A673 (cell line): ENCODE data around the gene DEDD. TPM values are rescaled to one million over a fixed set of nuclear protein-coding genes. Genes with fewer than 3 reads are reported as not detected.
A peak's percentile ranks its signal among the peaks of the same experiment; 100 is the strongest.
"Not testable (repeated sequence)": the region's sequence is repeated elsewhere in the genome, so short reads cannot be mapped to it uniquely, and the experiment has no call there.

Experiments
- BruUV-seq: library from RNA; stranded (reverse); fragments of 400-500 nt; replicated peaks from 2 replicates; lab custom pipeline; 2021; lab: Mats Ljungman, UMichigan
- CTCF ChIA-PET: fragments of 300-600 bp; sonication (Branson Sonifier 250); formaldehyde crosslinking; loops from one replicate; lab custom pipeline; 2022; ENCODE audit warnings: antibody characterized with exemption; lab: Charles Lee
- POLR2A ChIA-PET: fragments of 300-600 bp; sonication (Branson Sonifier 250); formaldehyde crosslinking; loops from one replicate; lab custom pipeline; 2022; ENCODE audit warnings: antibody characterized with exemption; ENCODE audit not compliant: low non-redundant PET; lab: Charles Lee
- DNase-seq: peaks from one replicate; pipeline ENCODE4 v3.0.0-alpha.2; 2015; ENCODE audit warnings: low spot score
- H3K27ac ChIP-seq: fragments of 200-600 bp; sonication (generic); 2 replicates; pipeline ENCODE4 v1.5.1; 2016; ENCODE audit warnings: mixed run types, low read depth, mild to moderate bottlenecking, mixed read lengths, antibody characterized with exemption, low read length; ENCODE audit not compliant: poor library complexity, severe bottlenecking
- H3K27me3 ChIP-seq: fragments of 200-600 bp; sonication (generic); replicated peaks from 2 replicates; pipeline ENCODE4 v1.6.1; 2017; ENCODE audit warnings: mixed run types, low read depth, mild to moderate bottlenecking, mixed read lengths, antibody characterized with exemption, low read length; ENCODE audit not compliant: insufficient read depth, poor library complexity
- H3K36me3 ChIP-seq: fragments of 200-600 bp; sonication (generic); 2 replicates; pipeline ENCODE4 v1.6.1; 2016; ENCODE audit warnings: mixed run types, mild to moderate bottlenecking, mixed read lengths, antibody characterized with exemption, low read length; ENCODE audit not compliant: insufficient read depth, poor library complexity, severe bottlenecking
- H3K4me1 ChIP-seq: fragments of 200-600 bp; sonication (generic); 2 replicates; pipeline ENCODE4 v1.6.1; 2017; ENCODE audit warnings: mixed run types, mild to moderate bottlenecking, mixed read lengths, antibody characterized with exemption, low read length; ENCODE audit not compliant: insufficient read depth, poor library complexity, severe bottlenecking
- H3K4me3 ChIP-seq: fragments of 200-600 bp; sonication (generic); 2 replicates; pipeline ENCODE4 v1.5.1; 2016; ENCODE audit warnings: low read depth, mixed run types, mild to moderate bottlenecking, mixed read lengths, low read length; ENCODE audit not compliant: poor library complexity, severe bottlenecking
- H3K9me3 ChIP-seq: fragments of 200-600 bp; sonication (generic); 2 replicates; pipeline ENCODE4 v1.6.1; 2016; ENCODE audit warnings: mixed run types, low read depth, mild to moderate bottlenecking, mixed read lengths, antibody characterized with exemption, low read length; ENCODE audit not compliant: poor library complexity, severe bottlenecking
- EZH2 ChIP-seq: fragments of 200-600 bp; sonication (generic); IDR thresholded peaks from 2 replicates; pipeline ENCODE4 v1.6.1; 2017; ENCODE audit warnings: borderline replicate concordance, low read depth, mild to moderate bottlenecking, mixed read lengths, antibody characterized with exemption, low read length; ENCODE audit not compliant: poor library complexity, severe bottlenecking
- intact Hi-C: fragments of 100-400 bp; cut with micrococcal nuclease; formaldehyde crosslinking; loops from one replicate; pipeline ENCODE4 v1.10.0; 2022; ENCODE audit not compliant: unreplicated experiment
- total RNA-seq: library from RNA; stranded (reverse); gene quantifications from 2 replicates; pipeline ENCODE4 v1.2.3, GENCODE V29; 2021
- TF ChIP-seq, protein P1 (sequence below): fragments of 300-800, 200-600 bp; sonication (generic); conservative IDR thresholded peaks from 2 replicates; pipeline ENCODE4 v1.5.1; 2017; ENCODE audit warnings: low read depth, mild to moderate bottlenecking, antibody characterized with exemption, low read length, moderate library complexity, mixed read lengths

Gene DEDD
- total RNA-seq, 1 experiment from 2014 or later, result 54.6 TPM

DNA sequence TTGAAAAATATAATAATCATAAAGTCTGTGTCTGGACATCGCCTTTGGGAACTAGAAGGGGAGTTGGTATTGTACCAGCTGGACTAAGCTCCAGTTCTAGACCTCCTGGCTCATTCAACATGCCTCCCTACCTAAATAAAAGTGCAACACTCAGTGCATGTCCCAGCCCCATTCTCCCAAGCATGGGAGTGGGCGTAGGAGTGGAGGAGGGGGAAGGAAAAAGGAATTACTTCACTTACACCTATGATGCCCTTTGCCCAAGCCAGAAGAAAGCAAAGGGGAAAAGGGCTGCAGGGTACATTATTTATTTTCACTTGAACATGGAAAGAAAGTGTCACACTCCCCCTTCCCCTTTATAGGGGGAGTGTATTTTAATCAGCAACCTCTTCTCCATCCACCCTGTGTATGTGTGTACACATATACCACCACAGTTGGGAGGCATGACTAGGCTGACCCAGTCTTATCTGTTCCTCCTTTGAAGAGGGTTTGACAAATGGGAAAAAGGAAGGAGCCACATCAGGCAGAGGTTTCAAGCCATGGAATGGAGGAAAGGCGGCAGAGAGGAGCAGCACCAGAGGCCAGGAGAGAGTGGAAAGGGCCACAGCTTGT lies 11.3 kb downstream of the DEDD start:
- CTCF ChIA-PET, result no interaction called here
- H3K27me3 ChIP-seq, result no peaks in the 10 kb centered on the region
- TF ChIP-seq EZH2, result no peak
- TF ChIP-seq, protein P1, sequence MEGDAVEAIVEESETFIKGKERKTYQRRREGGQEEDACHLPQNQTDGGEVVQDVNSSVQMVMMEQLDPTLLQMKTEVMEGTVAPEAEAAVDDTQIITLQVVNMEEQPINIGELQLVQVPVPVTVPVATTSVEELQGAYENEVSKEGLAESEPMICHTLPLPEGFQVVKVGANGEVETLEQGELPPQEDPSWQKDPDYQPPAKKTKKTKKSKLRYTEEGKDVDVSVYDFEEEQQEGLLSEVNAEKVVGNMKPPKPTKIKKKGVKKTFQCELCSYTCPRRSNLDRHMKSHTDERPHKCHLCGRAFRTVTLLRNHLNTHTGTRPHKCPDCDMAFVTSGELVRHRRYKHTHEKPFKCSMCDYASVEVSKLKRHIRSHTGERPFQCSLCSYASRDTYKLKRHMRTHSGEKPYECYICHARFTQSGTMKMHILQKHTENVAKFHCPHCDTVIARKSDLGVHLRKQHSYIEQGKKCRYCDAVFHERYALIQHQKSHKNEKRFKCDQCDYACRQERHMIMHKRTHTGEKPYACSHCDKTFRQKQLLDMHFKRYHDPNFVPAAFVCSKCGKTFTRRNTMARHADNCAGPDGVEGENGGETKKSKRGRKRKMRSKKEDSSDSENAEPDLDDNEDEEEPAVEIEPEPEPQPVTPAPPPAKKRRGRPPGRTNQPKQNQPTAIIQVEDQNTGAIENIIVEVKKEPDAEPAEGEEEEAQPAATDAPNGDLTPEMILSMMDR, result no peak
- peaks cover 12% of the 10 kb centered on the region for H3K4me1 ChIP-seq
- peaks cover 56% of the 10 kb centered on the region for H3K36me3 ChIP-seq
- intact Hi-C loops, result no loop called here
- no TSS peak for BruUV-seq
- no peak overlapping the region for H3K27ac ChIP-seq
- DNase-seq, result no peak
- H3K4me3 ChIP-seq, result no peak overlapping the region
- H3K9me3 ChIP-seq, result no peaks in the 10 kb centered on the region
- POLR2A ChIA-PET, result interaction anchor here (0.6 kb wide), 1 partner anchor 137 kb away, joined by 21 read pairs; the partner anchor contains the start of gene PCP4L1

DNA sequence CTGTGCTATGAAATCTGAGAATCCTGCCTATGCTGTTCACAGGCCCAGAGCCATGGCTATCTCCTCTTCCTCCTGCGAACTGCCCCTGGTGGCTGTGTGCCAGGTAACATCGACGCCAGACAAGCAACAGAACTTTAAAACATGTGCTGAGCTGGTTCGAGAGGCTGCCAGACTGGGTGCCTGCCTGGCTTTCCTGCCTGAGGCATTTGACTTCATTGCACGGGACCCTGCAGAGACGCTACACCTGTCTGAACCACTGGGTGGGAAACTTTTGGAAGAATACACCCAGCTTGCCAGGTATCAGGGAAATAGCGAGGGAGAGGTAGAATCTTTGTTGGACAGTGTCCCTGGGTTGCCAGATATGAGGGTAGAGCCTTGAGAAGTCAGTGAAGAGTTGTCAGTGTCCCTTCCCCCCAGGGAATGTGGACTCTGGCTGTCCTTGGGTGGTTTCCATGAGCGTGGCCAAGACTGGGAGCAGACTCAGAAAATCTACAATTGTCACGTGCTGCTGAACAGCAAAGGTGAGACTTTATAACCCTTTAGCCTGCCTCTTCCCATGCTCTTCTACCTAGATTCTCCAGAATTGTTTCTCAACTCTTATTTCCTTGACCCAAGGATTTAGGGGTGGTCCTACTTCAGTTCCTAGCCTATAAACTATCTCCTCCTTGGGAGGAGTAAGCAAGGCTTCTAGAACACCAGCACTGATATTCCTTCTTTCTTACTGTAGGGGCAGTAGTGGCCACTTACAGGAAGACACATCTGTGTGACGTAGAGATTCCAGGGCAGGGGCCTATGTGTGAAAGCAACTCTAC lies 13.2 kb downstream of the DEDD start:
- POLR2A ChIA-PET, result no interaction called here
- BruUV-seq, result no TSS peak
- Histone ChIP-seq H3K4me3 (peak overlapping the region; percentile 86), H3K9me3 (no peaks in the 10 kb centered on the region), H3K4me1 (peaks cover 12% of the 10 kb centered on the region), H3K27ac (peak overlapping the region; percentile 93), H3K36me3 (peaks cover 46% of the 10 kb centered on the region), H3K27me3 (no peaks in the 10 kb centered on the region)
- TF ChIP-seq, protein P1, result peak; percentile 57
- no peak for TF ChIP-seq EZH2
- intact Hi-C loops, result no loop called here
- CTCF ChIA-PET, result interaction anchor here (0.5 to 0.7 kb wide), 2 partner anchors 22 to 84 kb away, joined by 3 to 8 read pairs; no protein-coding TSS in a partner anchor
- DNase-seq, result peak; percentile 72

DNA sequence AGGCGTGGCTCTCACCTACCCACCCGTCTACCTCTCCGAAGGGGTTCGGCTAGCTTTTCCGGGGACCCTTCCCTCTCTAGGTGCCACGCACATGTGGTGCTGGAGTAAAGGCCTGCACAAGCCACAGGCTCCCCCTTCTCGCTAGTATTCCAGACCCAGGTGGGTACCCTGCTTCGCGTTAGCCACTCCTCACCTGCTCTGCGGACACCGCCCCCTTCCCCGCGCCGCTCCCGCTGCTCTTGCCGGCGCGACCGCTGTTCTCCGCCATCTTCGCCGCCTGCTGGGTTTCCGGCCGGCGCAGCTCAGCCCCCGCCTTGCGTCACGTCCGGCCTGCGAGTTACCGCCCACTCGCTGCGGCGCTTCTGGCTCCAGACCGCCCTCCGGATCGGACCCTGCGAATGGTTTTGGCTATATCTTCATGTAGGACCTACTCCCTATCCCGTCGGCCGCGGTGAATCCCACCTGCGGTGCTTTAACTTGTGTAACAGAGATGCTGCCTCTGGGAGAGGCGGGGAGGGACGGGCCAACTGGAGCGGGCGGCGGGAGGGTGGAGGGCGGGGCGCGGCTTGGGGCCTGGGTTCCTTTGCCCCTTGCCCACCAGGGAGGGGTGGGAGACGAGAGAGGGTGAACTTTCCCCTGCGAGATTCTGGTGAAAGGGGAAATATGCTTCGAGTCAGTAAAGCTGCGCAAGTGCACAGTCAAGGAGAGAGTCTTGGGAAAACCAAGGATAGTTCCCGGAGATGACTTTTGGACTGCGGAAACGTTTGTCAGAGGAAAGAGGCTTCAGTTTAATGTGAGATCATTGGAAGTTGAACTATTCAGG lies 14.5 kb downstream of the DEDD start, which contains the start of the genes NIT1 and PFDN2:
Gene NIT1 (plus strand): TSS at position 347 of the 823 bp plus-strand sequence. CDS start 72 bp downstream, at position 419.
Gene PFDN2 (minus strand): TSS at position 279 of the 823 bp plus-strand sequence. CDS start 11 bp downstream, at position 268.
- no peak for TF ChIP-seq EZH2
- TF ChIP-seq, protein P1, result no peak
- H3K4me1 ChIP-seq, result peaks cover 12% of the 10 kb centered on the region
- no peaks in the 10 kb centered on the region for H3K27me3 ChIP-seq
- peaks cover 33% of the 10 kb centered on the region for H3K36me3 ChIP-seq
- H3K4me3 ChIP-seq, result peak within 1 kb of the TSS; percentile 86
- BruUV-seq, result TSS peak; percentile 70
- DNase-seq, result peak; percentile 93
- POLR2A ChIA-PET, result interaction anchor here (0.5 kb wide), 1 partner anchor 272 kb away, joined by 16 read pairs; no protein-coding TSS in a partner anchor
- H3K27ac ChIP-seq, result peak within 1 kb of the TSS; percentile 93
- CTCF ChIA-PET, result interaction anchor here (0.5 to 0.6 kb wide), 2 partner anchors 108 to 128 kb away, joined by 4 to 15 read pairs; partner anchors contain the start of gene TOMM40L
- intact Hi-C loops, result no loop called here
- H3K9me3 ChIP-seq, result no peaks in the 10 kb centered on the region

DNA sequence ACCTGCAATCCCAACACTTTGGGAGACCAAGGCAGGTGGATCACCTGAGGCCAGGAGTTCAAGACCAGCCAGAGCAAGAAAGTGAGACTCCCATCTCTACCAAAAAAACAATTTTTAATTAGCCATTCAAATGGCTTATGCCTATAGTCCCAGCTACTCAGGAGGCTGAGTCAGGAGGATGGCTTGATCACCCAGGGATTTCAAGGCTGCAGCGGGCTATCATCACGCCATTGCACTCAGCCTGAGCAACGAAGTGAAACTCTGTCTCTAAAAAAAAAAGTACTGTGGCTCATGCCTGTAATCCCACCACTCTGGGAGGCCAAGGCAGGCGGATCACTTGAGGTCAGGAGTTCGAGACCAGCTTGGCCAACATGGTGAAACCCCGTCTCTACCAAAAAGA lies 16.5 kb downstream of the DEDD start:
- BruUV-seq, intact Hi-C loops, POLR2A ChIA-PET, DNase-seq, H3K9me3 ChIP-seq, H3K4me3 ChIP-seq, H3K27ac ChIP-seq, CTCF ChIA-PET, H3K27me3 ChIP-seq: not testable (repeated sequence)
- Histone ChIP-seq H3K36me3 (peaks cover 13% of the 10 kb centered on the region), H3K4me1 (peaks cover 12% of the 10 kb centered on the region)
